ENCODE data around the gene RBM47. TPM values are rescaled to one million over a fixed set of nuclear protein-coding genes. Genes with fewer than 3 reads are reported as not detected.

The RBM47 gene
- total RNA-seq, 1 experiment from 2014 or later = 70.3 TPM

- Histone ChIP-seq H4K8ac (replicated peaks; ENCODE audit: insufficient read length, low read depth, low read length) (no peak overlapping the region), H3T11ph (ENCODE audit: low read length) (no peak overlapping the region), H3K4me1 (ENCODE audit: insufficient read depth, low read length) (no peaks in the 10 kb centered on the region), H2BK15ac (ENCODE audit: low read depth, low read length) (no peak overlapping the region), H3K4me2 (ENCODE audit: insufficient read depth, insufficient read length, low read length) (no peak overlapping the region), H3K18ac (ENCODE audit: insufficient read length, low read depth, low read length) (no peak overlapping the region), H2BK12ac (ENCODE audit: insufficient read length, low read depth, low read length) (no peak overlapping the region), H4K91ac (ENCODE audit: insufficient read length, low read depth, low read length) (no peak overlapping the region), H2BK120ac (ENCODE audit: low read depth, low read length, poor library complexity, severe bottlenecking) (no peak overlapping the region), H2AK5ac (ENCODE audit: insufficient read length, low read length) (no peak overlapping the region), H3K79me1 (ENCODE audit: insufficient read depth, low read depth, low read length, poor library complexity, severe bottlenecking) (no peaks in the 10 kb centered on the region), H3K23ac (ENCODE audit: insufficient read length, low read depth, low read length) (no peak overlapping the region), H3K9ac (ENCODE audit: extremely low read depth, insufficient read length, low read length) (no peak overlapping the region), H3K9me3 (ENCODE audit: control insufficient read depth, low read depth, low read length) (no peaks in the 10 kb centered on the region), H3K4ac (ENCODE audit: low read depth, low read length) (no peak overlapping the region), H3K27ac (ENCODE audit: insufficient read length, low read depth, low read length) (no peak overlapping the region), H3K23me2 (ENCODE audit: insufficient read length, low read depth, low read length, poor library complexity, severe bottlenecking) (no peaks in the 10 kb centered on the region), H2AFZ (ENCODE audit: low read length) (no peak overlapping the region), H4K5ac (ENCODE audit: insufficient read length, low read depth, low read length) (no peak overlapping the region), H3K27me3 (ENCODE audit: insufficient read depth, low read length) (no peaks in the 10 kb centered on the region), H3K14ac (ENCODE audit: insufficient read depth, low read length) (no peak overlapping the region), H3K79me2 (ENCODE audit: insufficient read depth, low read length) (peaks cover 12% of the 10 kb centered on the region; the same call in 1 of the 2 replicates), H3K56ac (ENCODE audit: insufficient read length, low read depth, low read length) (no peak overlapping the region), H4K20me1 (ENCODE audit: control insufficient read depth, insufficient read depth, insufficient read length) (no peaks in the 10 kb centered on the region), H2BK20ac (ENCODE audit: low read depth, low read length, poor library complexity, severe bottlenecking) (no peak overlapping the region), H2BK5ac (ENCODE audit: insufficient read length, low read length) (no peak overlapping the region)
- peak overlapping the region in 2 of 3 experiments; percentile 16 to 88; a peak in 1 of 7 replicates for H3K27ac Mint-ChIP-seq
- peaks cover 18 to 46% (median 18%) of the 10 kb centered on the region in 3 experiments; a peak in 5 of 7 replicates for H3K36me3 Mint-ChIP-seq (ENCODE audit: insufficient read depth in 1 of 3, low read depth in 3 of 3)
- no CpG with 5 or more reads among the region's 4 CpGs for WGBS (ENCODE audit: extremely low coverage, insufficient read length, low lambda C conversion rate)
- no peak overlapping the region for H3K4me3 Mint-ChIP-seq
- no peak for TF ChIP-seq CTCF (conservative IDR thresholded peaks at IDR 0.05)
- no peaks in the 10 kb centered on the region for H3K9me3 Mint-ChIP-seq
- DNase-seq = no peak
- no peaks in the 10 kb centered on the region for H3K27me3 Mint-ChIP-seq (ENCODE audit: low read depth)
- no peaks in the 10 kb centered on the region for H3K4me1 Mint-ChIP-seq
Observed at GRCh38 chr4:40596522-40596921, 33.1 kb downstream of the RBM47 start.

Measured in H9 (cell line).